Body of pancreas (tissue), 4 donors: ENCODE results near the gene SPAG8.

Experiments
- CTCF ChIP-seq, 7 experiments: fragments of 450-650 bp in 4 of 7; fragments of 200-600 bp in 3 of 7; sonication (generic) in 3 of 7; IDR thresholded peaks; one replicate each; pipeline ENCODE4 v1.5.1; 2016 to 2019; ENCODE audit warnings: antibody characterized with exemption in 7 of 7
- POLR2A ChIP-seq, 3 donors: fragments of 450-650 bp; IDR thresholded peaks; one replicate each; pipeline ENCODE4 v1.6.1; 2016; ENCODE audit warnings: antibody characterized with exemption in 3 of 3, mild to moderate bottlenecking in 2 of 3

GRCh38 chr9:35798658-35799374, 13.2 kb downstream of the SPAG8 start:
- TF ChIP-seq CTCF (IDR thresholded peaks at IDR 0.05) (no peak), POLR2A (IDR thresholded peaks at IDR 0.05) (no peak)
